NCI-H460 (cell line): ENCODE results near the gene KCNMB4. TPM values are rescaled to one million over a fixed set of nuclear protein-coding genes. Genes with fewer than 3 reads are reported as not detected.

ENCODE experiments used
- DNase-seq: peaks from one replicate; pipeline ENCODE4 v3.0.0-alpha.2; 2016; ENCODE audit warnings: low read depth; ENCODE audit errors: extremely low read depth
- polyA plus RNA-seq: library from polyadenylated mRNA; depleted of rRNA; stranded (reverse); fragments of >200 nt; gene quantifications from 2 replicates; pipeline ENCODE4 v1.2.3, GENCODE V29; 2014; cell fraction: nucleus; rRNA removed
- total RNA-seq: library from RNA; depleted of rRNA; stranded (reverse); fragments of >200 nt; shearing (Covaris generic); gene quantifications from 2 replicates; pipeline ENCODE4 v1.2.3, GENCODE V29; 2014; rRNA removed

KCNMB4 gene, protein sequence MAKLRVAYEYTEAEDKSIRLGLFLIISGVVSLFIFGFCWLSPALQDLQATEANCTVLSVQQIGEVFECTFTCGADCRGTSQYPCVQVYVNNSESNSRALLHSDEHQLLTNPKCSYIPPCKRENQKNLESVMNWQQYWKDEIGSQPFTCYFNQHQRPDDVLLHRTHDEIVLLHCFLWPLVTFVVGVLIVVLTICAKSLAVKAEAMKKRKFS
- total RNA-seq = 2.0 TPM in 2 replicates
- polyA plus RNA-seq = 0.33 and 0.70 TPM in 2 replicates

DNA sequence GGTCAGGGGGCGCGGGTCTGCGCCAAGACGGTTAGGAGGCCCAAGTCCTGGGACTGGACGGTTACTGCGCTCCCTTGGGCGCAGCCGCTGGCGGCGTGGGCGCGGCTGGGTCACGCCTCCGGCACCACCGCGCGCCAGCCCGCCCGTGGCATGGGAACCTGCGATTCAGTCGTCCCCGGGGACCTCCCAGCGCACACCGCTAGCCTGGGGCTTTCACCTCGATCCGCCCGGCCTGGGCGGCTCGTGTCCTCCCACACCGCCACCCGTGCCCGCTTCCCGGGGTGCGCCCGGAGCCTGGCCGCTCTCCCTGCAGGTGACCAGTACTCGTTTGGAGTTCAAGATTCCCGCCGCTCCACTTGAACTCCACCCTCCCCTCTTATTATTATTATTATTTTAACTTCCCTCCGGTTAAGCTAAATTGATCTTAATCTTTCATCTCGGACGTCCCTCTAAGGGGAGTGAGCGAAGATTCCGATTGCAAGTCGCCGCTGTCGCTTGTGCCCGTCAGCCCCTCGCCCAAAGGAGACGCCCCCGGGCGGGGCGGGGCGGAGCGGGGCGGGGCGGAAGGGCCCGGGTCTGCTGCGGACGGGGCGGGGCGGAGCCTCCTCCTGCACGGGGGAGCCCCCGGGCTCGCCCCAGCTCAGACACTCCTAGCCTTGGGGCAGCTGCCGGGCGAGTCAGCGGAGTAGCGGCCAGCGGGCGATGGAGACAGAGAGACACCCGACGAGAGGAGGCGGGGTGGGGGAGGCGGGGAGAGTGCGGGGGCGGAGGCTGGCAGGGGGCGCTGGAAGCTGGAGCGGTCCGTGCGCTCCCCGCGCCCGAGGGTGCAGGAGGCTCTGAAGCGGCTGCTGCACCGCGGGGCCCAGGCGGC lies at the start of gene KCNMB4:
KCNMB4 (plus strand) TSS at position 643 of the 871 bp plus-strand sequence. CDS start 445 bp downstream, outside the sequence.
- DNase-seq = peak; percentile 18

DNA sequence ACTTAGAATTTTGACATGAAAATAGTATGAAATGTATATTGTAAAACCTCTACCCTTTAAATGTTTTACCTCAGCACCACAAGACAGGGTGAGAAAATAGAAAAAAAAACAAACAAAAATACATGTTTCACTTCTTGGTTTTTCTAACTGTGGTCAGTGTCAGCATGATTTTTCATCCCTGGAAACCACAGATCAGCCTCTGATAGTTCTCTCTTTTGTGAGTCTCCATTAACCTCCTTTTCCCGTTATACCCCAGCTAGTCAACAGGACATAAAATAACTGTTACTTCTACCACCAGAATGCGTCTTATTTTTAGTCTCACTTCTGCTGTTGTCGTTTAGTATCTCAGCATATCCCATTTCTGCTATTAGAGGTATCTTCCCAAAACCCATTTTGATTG lies 48.3 kb upstream of the KCNMB4 start:
- DNase-seq = no peak

DNA sequence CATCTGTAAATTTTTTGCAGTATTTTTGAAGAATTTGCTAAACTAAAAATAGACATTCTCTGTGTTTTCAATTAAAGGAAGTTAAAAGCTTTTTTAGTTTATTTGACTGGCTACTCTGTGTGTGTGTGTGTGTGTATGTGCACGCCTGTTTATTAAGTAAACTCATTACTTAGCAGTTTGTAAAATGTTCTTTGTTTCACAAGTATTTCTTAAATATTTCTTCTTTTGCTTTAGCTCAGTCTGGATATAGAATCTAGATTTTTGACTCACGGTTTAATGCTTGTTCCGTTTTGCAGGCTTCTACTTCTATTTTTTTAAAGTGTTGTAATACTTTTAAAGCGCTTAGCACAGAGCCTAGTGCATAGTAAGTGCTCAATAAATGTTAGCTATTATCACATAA lies 46.5 kb upstream of the KCNMB4 start:
- DNase-seq = no peak

DNA sequence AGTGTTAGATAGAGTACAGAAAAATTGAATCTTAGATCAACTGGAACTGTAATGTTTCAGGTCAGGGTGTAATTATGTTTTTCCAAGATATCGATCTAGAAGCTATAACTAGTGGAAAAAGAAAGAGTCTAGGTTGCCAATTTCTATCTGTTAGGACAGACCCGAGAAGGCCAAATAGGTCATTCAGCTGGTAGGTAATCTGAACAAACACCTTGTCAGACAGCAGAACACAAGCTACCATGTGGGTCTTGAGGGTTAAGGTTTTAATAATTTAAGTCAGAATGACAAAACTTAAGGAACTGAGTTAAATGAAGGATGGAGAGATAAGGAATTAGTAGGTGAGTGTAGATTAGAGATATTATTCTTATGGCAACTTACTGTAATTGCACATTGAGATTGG lies 44.9 kb upstream of the KCNMB4 start:
- DNase-seq = no peak

DNA sequence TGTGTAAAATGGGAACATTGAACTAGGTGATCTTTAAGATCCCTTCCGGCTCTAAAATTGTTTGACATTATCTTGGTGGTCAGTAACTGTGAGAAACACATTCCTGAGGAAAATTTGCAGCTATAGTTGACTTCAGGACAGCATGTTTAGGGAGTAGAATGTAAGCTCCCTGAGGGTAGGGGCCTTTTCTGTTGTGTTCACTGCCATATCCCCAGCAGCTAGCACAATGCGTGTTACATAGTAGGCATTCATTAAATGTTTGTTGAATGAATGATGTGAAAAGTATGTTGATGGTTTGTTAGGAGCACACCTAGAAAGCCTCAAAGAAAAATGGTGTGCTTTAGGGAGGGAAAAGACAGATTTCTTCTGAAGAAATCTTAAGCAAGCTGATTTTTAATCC lies 38.5 kb upstream of the KCNMB4 start:
- DNase-seq = no peak

DNA sequence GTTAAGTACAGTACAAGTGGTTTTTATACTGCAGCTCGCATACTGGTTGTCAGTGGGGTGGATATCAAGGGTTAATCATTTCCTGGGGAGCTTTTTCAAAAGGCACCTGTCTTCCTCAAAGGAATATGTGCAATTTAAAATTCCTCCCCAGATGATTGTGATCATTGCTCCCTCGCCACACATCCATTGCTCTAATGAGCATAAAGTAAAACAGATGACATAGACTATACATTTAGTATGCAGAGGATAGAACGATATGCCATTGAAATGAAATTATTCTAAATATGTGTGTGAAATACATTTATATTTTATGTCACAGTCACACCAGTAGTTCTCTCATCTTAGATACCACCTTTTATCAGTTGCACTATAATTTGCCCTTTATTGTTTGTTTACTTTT lies 36.4 kb upstream of the KCNMB4 start:
- DNase-seq = no peak

DNA sequence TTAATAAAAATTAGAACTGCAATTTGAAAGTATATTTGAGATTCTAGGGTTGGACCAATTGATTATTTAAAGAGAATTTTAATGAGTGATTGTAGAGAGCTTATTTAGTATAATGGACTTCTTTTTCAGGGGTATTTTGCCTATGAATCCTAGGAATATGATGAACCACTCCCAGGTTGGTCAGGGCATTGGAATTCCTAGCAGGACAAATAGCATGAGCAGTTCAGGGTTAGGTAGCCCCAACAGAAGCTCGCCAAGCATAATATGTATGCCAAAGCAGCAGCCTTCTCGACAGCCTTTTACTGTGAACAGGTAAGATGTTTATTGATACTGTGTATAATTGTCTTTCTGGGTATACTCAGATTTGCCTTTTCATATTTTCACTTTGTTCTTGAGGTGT lies 35.9 kb upstream of the KCNMB4 start:
- no peak for DNase-seq

DNA sequence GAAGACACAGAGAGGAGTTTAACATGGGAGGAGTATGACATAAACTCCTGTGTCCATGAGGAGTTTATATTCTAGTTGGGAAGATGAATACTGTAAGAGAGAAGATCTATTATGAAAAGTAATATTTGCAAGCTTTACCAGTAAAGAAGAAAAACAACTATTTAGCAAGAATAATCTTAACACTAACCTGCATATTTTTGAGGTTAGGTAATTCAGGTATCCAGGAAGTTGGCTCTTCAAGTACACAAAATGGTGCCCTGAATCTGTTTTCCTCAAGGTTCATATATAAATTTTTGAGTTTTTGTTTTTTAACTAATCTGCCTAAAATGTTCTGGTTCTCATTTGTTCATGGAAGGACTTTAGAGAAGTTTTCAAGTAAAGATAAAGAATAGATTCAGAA lies 33.9 kb upstream of the KCNMB4 start:
- no peak for DNase-seq

DNA sequence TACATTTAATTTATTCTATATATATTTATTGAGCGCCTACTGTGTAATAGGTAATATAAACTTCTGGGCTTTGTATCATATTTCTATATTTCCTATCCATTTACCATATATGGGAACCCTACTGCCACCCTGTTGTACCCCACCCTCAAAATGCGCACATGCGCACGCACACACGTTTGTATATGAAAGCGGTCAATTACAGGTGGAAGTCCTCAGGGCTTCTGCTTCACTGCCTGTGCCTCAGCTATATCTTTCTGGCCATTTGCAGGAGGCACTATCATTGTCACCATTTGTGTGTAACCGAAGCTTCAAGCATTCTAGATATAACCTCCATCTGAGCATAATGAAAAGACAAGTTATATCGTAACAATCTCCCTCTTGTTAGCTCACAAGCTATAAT lies 31.3 kb upstream of the KCNMB4 start:
- DNase-seq = no peak

DNA sequence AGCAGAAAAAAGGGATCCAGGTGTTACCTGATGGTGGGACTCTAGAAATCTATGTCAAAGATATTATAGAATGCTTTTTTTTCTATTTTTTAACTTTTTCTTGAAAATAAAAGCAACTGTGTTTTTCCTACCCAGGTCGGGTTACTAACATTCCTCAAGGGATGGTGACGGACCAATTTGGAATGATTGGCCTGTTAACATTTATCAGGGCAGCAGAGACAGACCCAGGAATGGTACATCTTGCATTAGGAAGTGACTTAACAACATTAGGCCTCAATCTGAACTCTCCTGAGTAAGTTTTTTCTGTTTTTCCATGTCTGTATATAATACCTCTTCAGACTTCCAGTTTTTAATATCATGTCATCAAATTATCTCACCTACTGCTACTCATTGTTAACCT lies 27.6 kb upstream of the KCNMB4 start:
- no peak for DNase-seq

DNA sequence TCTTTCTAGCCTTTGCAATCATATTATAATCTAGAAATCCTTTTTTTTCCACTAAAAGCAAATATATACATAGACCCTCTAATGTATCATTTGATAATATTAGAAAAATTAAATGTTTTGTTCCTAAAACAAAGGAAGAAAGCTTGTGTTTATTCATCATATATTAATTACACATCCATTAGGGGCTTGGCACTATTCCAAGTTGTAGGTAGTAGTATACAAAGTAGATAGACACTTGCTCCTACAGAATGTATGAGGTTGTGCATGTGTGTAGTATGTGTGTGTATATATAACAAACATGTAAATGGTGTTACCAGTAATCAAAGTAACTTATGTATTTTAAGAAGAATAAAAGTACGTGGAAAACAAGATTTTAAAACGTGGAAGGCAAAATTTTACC lies 15.0 kb upstream of the KCNMB4 start:
- DNase-seq = no peak

DNA sequence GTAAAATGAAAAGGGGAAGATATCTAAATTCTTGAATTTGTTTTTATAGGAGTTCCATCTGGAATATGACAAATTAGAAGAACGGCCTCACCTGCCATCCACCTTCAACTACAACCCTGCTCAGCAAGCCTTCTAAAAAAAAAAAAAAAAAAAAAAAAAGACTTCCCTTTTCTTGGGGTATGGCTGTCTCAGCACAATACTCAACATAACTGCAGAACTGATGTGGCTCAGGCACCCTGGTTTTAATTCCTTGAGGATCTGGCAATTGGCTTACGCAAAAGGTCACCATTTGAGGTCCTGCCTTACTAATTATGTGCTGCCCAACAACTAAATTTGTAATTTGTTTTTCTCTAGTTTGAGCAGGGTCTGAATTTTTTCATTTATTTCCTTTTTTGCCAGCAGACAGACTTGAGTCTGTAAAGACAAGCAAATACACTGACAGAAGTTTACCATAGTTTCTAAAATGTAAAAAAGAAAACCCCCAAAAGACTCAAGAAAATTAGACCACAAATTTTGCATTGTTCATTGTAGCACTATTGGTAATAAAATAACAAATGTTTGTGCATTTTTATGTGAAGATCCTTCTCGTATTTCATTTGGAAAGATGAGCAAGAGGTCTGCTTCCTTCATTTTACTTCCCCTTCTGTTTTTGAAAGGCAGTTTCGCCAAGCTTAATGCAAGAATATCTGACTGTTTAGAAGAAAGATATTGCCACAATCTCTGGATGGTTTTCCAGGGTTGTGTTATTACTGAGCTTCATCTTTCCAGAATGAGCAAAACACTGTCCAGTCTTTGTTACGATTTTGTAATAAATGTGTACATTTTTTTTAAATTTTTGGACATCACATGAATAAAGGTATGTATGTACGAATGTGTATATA lies 12.1 kb upstream of the KCNMB4 start:
- no peak for DNase-seq

DNA sequence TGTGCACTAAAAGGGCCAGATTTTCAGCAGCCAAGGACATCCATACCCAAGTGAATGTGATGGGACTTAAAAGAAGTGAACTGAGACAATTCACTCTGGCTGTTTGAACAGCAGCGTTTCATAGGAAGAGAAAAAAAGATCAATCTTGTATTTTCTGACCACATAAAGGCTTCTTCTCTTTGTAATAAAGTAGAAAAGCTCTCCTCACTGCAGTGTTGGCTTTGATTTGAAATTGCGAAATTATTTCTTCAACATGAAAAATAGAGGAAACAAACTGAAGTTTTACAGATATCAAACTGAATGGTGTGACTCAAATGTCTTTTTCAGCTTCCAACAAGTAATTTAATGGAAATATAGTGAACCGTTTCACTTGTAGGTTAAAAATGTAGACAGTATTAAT lies 11.3 kb upstream of the KCNMB4 start:
- no peak for DNase-seq

DNA sequence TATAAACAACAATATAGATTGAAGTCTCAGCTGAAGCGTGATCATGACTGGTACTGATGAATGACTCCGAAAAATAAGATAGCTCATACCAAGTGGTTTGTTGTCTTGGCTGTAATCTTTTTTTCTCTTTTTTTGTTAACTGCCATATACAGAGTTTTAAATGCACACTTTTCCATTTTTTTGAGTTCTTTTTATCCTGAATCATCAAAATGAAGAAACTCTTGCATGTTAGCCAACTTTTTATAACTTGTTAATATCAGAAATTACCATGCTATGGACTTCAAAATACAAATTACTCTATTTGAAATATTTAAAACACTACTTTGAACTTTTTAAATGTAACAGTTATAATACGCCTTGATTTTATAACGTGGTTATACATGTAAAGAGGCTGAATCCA lies 10.1 kb upstream of the KCNMB4 start:
- no peak for DNase-seq

DNA sequence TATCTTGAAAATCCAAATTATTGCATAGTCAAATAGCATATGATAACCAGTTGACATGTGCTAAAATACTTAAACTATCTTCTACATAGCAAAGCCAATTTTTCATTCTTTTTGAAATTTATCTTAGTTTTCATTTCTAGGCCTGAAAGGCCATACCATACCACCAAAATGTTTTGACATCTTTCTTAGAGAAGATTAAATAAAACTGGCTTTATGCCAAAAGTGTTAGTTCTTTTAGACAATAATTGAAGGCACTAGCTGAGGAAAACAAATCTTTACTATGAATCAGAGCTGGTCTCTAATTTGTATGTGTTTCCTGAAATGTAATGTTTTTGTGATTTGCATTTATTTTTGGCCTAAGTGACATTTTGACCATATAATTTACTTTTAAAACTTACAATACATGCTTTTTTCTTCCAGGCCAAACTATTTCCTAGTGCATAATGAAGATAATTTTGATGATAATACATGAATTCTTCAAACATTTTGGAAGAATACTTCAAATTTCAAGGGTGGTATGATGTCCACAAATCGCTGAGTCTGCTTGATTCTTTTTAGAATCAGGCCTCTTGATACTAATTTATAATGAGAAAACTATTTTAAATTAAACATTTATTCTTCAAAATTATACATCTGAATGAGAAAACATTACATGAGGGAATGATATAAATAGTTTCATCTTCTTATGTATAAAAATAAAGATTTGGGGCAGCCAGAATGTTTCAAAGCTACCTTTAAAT lies 6.5 kb upstream of the KCNMB4 start:
- no peak for DNase-seq

DNA sequence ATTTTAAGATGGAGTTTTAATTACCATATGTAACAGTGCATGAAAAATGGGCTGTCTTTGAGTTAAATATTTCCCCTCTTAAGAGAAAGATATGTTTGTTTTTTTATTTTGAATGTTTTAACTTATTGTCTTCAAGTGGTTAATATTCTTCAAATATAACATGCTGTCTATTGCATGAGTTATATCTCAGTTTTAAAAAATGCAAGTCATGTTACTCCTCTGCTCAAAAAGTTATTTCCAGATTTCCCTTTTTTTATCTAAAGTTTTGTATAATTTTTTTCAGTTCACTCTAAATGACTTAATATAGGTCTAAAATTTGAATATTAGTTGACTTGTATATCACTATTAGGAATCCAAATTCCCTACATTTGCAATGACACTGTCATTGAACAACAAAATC lies 5.9 kb upstream of the KCNMB4 start:
- DNase-seq = no peak

DNA sequence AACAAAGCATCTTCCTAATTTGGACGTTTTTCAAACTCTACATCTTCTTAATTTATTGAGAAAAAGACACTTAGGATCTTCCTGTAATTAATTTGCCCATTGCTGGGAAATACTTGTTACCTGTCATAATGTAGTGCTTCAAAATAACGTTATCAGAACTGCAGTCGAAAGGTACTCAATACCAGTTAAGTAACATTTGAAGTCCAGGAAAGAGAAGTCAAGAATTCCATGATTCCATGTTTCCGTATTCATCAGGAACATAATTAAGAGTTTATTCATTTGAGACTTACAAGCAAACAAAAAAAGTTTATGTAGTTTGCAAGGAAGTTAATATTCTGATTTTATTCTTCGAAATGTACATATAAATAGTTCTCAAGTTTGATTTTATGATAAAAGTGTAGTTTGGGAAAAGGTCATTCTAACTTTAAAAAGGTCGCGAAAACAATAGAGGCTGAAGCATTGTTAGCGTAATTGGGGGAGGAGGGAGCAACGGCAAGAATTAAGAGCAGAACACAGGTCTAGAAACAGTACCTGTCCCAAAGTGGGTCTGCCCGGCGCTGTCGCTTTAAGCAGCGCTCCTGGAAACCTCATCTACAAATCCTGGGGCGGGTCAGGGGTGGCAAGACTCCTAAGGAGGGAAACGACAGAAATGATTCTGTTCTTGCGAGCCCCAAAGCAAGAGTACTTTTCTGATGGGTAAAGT lies 1.2 kb upstream of the KCNMB4 start:
- no peak for DNase-seq

DNA sequence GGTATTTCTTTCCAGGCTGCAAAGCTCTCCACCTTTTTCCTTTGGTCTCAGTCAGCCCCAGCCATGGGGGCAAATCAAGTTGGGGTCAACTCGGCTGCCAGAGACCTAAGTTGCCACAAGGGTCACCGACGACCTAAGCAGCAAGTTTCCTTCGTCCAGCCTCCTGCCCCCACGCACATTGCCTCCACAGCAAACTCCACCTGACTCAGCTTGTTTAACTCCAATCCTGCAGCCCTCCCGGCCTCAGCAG lies 767 bp upstream of the KCNMB4 start:
- DNase-seq = no peak

DNA sequence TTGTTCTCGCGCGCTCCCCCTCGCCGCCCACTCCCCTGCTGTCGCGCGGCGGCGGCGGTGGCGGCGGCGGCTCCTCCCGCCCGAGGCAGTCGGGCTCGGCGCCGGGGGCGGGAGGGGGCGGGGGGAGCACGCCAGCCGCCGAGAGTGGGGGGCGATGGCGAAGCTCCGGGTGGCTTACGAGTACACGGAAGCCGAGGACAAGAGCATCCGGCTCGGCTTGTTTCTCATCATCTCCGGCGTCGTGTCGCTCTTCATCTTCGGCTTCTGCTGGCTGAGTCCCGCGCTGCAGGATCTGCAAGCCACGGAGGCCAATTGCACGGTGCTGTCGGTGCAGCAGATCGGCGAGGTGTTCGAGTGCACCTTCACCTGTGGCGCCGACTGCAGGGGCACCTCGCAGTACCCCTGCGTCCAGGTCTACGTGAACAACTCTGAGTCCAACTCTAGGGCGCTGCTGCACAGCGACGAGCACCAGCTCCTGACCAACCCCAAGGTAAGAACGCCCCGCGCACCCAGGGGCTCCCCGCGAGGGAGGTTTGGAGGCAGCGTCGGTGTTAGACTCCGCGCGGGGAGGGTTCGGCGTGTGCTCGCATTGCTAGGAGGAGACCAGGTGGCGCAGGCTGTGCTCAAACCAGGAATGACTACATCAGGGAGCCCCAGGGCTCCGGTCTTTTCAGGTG lies 629 bp downstream of the KCNMB4 start:
- DNase-seq = no peak
